Calu3 (cell line): ENCODE measurements around the gene ASB4. TPM values are rescaled to one million over a fixed set of nuclear protein-coding genes. Genes with fewer than 3 reads are reported as not detected.
A peak's percentile ranks its signal among the peaks of the same experiment; 100 is the strongest.

Experiments
- BruUV-seq: library from RNA; stranded (reverse); fragments of 400-500 nt; replicated peaks from 2 replicates; lab custom pipeline; 2021; lab: Mats Ljungman, UMichigan
- CTCF ChIA-PET: fragments of 300-600 bp; sonication (Branson Sonifier 250); formaldehyde crosslinking; loops from one replicate; lab custom pipeline; 2022; ENCODE audit warnings: antibody characterized with exemption; lab: Charles Lee
- DNase-seq: peaks from one replicate; pipeline ENCODE4 v3.0.0; 2022
- H3K27ac Mint-ChIP-seq: one replicate; pipeline ENCODE4 v1.8.0; 2022; ENCODE audit warnings: mixed read lengths; ENCODE audit not compliant: unreplicated experiment
- H3K27me3 Mint-ChIP-seq: one replicate; pipeline ENCODE4 v1.8.0; 2022; ENCODE audit warnings: mixed read lengths; ENCODE audit not compliant: unreplicated experiment
- H3K36me3 Mint-ChIP-seq: one replicate; pipeline ENCODE4 v1.8.0; 2022; ENCODE audit warnings: mild to moderate bottlenecking, moderate library complexity, mixed read lengths; ENCODE audit not compliant: insufficient read depth, unreplicated experiment
- H3K4me1 Mint-ChIP-seq: one replicate; pipeline ENCODE4 v1.8.0; 2022; ENCODE audit warnings: mild to moderate bottlenecking, low read depth, mixed read lengths; ENCODE audit not compliant: unreplicated experiment
- H3K4me3 Mint-ChIP-seq: one replicate; pipeline ENCODE4 v1.8.0; 2022; ENCODE audit warnings: mild to moderate bottlenecking, low read depth, moderate library complexity, mixed read lengths; ENCODE audit not compliant: unreplicated experiment
- H3K9me3 Mint-ChIP-seq: one replicate; pipeline ENCODE4 v1.8.0; 2022; ENCODE audit warnings: low read depth, mixed read lengths; ENCODE audit not compliant: unreplicated experiment
- CTCF ChIP-seq: fragments of 200-600 bp; IDR thresholded peaks from one replicate; pipeline ENCODE4 v1.8.0; 2022; ENCODE audit warnings: antibody characterized with exemption; ENCODE audit not compliant: unreplicated experiment
- intact Hi-C: fragments of 100-400 bp; cut with micrococcal nuclease; formaldehyde crosslinking; loops from one replicate; pipeline ENCODE4 v1.10.0; 2022; ENCODE audit not compliant: unreplicated experiment
- total RNA-seq: library from RNA; stranded (reverse); gene quantifications from 2 replicates; pipeline ENCODE4 v1.2.3, GENCODE V29; 2022

Gene ASB4
- total RNA-seq, 1 experiment from 2014 or later: 0.47 TPM

- no peaks in the 10 kb centered on the region for H3K9me3 Mint-ChIP-seq
- H3K4me1 Mint-ChIP-seq: peaks cover 21% of the 10 kb centered on the region
- H3K27ac Mint-ChIP-seq: peak overlapping the region; percentile 92
- peak overlapping the region; percentile 64 for H3K4me3 Mint-ChIP-seq
- H3K27me3 Mint-ChIP-seq: no peaks in the 10 kb centered on the region
- TF ChIP-seq CTCF: no peak
- H3K36me3 Mint-ChIP-seq: peaks cover 14% of the 10 kb centered on the region
- CTCF ChIA-PET: interaction anchor here (0.6 to 2.0 kb wide), 11 partner anchors 10 to 888 kb away, joined by 3 to 29 read pairs (median 4); partner anchors contain the start of gene PDK4
- DNase-seq: no peak
- intact Hi-C loops: loop anchor here (1.0 to 5.0 kb wide), 2 partner anchors 42 to 139 kb away; no protein-coding TSS in a partner anchor
- no TSS peak for BruUV-seq
These were observed 59.9 kb downstream of the ASB4 start for GRCh38 chr7:95545673-95546072.

- H3K4me1 Mint-ChIP-seq: peaks cover 21% of the 10 kb centered on the region
- no peak for DNase-seq
These were observed 60.9 kb downstream of the ASB4 start for GRCh38 chr7:95546647-95547046.

GRCh38 chr7:95547361-95548348 lies 61.9 kb downstream of the ASB4 start:
- Mint-ChIP-seq H3K27me3 (no peaks in the 10 kb centered on the region), H3K9me3 (no peaks in the 10 kb centered on the region), H3K4me3 (no peak overlapping the region), H3K27ac (no peak overlapping the region), H3K36me3 (peaks cover 14% of the 10 kb centered on the region), H3K4me1 (peaks cover 21% of the 10 kb centered on the region)
- DNase-seq: no peak
- BruUV-seq: no TSS peak
- CTCF ChIA-PET: no interaction called here
- no peak for TF ChIP-seq CTCF
- intact Hi-C loops: loop anchor here (5.0 kb wide), 1 partner anchor 40 kb away; no protein-coding TSS in a partner anchor

More at GRCh38 chr7:95546647-95547046, 60.9 kb downstream of the ASB4 start:
- no peak overlapping the region for H3K4me3 Mint-ChIP-seq
- CTCF ChIA-PET: no interaction called here
- H3K36me3 Mint-ChIP-seq: peaks cover 14% of the 10 kb centered on the region
- no peak for TF ChIP-seq CTCF
- BruUV-seq: no TSS peak
- no peak overlapping the region for H3K27ac Mint-ChIP-seq
- intact Hi-C loops: loop anchor here (5.0 kb wide), 1 partner anchor 41 kb away; no protein-coding TSS in a partner anchor
- no peaks in the 10 kb centered on the region for H3K9me3 Mint-ChIP-seq
- H3K27me3 Mint-ChIP-seq: no peaks in the 10 kb centered on the region

- Mint-ChIP-seq H3K9me3 (no peaks in the 10 kb centered on the region), H3K27me3 (no peaks in the 10 kb centered on the region), H3K36me3 (peaks cover 14% of the 10 kb centered on the region), H3K4me1 (peaks cover 29% of the 10 kb centered on the region), H3K4me3 (peak overlapping the region; percentile 36), H3K27ac (peak overlapping the region; percentile 81)
- intact Hi-C loops: loop anchor here (5.0 kb wide), 1 partner anchor 37 kb away; no protein-coding TSS in a partner anchor
- TF ChIP-seq CTCF: no peak
- BruUV-seq: no TSS peak
- CTCF ChIA-PET: interaction anchor here (0.7 to 0.9 kb wide), 3 partner anchors 134 to 140 kb away, joined by 3 to 7 read pairs (median 4); no protein-coding TSS in a partner anchor
- peak; percentile 61 for DNase-seq
These were observed 64.2 kb downstream of the ASB4 start for GRCh38 chr7:95549818-95550529.
